ENCODE results near the gene SEMA5A. TPM values are rescaled to one million over a fixed set of nuclear protein-coding genes. Genes with fewer than 3 reads are reported as not detected.

SEMA5A gene, protein sequence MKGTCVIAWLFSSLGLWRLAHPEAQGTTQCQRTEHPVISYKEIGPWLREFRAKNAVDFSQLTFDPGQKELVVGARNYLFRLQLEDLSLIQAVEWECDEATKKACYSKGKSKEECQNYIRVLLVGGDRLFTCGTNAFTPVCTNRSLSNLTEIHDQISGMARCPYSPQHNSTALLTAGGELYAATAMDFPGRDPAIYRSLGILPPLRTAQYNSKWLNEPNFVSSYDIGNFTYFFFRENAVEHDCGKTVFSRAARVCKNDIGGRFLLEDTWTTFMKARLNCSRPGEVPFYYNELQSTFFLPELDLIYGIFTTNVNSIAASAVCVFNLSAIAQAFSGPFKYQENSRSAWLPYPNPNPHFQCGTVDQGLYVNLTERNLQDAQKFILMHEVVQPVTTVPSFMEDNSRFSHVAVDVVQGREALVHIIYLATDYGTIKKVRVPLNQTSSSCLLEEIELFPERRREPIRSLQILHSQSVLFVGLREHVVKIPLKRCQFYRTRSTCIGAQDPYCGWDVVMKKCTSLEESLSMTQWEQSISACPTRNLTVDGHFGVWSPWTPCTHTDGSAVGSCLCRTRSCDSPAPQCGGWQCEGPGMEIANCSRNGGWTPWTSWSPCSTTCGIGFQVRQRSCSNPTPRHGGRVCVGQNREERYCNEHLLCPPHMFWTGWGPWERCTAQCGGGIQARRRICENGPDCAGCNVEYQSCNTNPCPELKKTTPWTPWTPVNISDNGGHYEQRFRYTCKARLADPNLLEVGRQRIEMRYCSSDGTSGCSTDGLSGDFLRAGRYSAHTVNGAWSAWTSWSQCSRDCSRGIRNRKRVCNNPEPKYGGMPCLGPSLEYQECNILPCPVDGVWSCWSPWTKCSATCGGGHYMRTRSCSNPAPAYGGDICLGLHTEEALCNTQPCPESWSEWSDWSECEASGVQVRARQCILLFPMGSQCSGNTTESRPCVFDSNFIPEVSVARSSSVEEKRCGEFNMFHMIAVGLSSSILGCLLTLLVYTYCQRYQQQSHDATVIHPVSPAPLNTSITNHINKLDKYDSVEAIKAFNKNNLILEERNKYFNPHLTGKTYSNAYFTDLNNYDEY
- total RNA-seq (2022; extraction: Qiagen RNA extraction) = not detected in 5 replicates

DNA sequence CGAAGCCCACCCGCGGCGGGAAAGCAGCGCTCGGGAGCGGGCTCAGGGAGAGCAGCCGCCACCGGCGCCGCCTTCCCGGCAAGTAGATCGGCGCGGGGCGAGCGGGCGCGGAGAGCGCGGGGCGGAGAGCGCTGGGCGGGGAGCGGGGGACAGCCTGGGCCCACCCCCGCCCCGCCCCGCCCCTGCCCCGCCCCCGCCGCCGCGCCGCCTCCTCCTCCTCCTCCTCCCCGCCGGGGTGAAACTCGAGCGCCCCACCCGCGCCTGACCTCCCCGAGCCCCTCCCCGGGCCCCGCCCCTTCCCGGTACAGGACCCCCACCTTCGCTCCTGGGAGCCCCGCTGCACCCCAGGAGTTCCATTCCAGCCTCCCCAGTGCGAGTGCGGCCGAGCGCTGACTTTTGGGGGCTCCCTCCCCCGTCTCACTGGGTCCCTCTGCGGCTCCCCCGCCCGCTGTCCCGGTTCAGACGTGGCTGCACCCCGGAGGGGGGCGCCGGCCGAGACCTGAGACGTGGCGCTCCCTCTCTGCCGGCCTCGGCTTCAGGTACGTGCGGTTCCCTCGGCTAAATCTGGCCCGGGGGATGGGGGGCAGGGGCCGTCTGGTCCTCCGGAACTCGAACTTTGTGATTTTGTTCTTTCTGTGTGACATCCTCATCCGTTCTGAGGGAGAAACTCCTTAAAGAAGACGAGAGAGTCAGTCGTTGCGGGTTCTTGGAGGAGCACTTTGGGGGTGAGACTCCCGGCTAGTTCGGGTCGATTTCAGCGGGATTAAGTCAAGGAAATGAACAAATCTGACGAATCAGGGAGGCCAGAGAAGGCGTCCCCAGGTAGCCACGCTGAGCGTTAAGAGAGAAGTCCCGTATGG is at the start of gene SEMA5A:
TSS of gene SEMA5A (minus strand) at position 84 of the 860 bp plus-strand sequence. CDS start 166,129 bp downstream, outside the sequence.

Other genes starting within 250 kb of the SEMA5A start
- gene TAS2R1, start 84.3 kb upstream of the SEMA5A start, total RNA-seq (2022; extraction: Qiagen RNA extraction) = not detected in 5 replicates

Measured in A549 treated with CORT108297 at 1 μM for 4 hours (cell line).